Neural cell (in vitro differentiated cells): ENCODE data around the gene G6PC3. TPM values are rescaled to one million over a fixed set of nuclear protein-coding genes. Genes with fewer than 3 reads are reported as not detected.

Experiments used
- H2AFZ ChIP-seq: fragments of 200-600, 300-800 bp; sonication (generic), shearing (Covaris generic); 2 replicates; pipeline ENCODE4 v1.6.0; 2014; ENCODE audit warnings: low read depth, mild to moderate bottlenecking, antibody characterized with exemption, low read length, moderate library complexity
- H3F3A ChIP-seq: fragments of 200-600 bp; shearing (Covaris generic); 2 replicates; pipeline ENCODE4 v1.6.1; 2016; ENCODE audit warnings: mild to moderate bottlenecking, moderate library complexity, mixed read lengths, antibody characterized with exemption, low read length; ENCODE audit not compliant: insufficient read depth, poor library complexity, severe bottlenecking
- H3K27ac ChIP-seq: fragments of 200-600, 300-800 bp; sonication (generic), shearing (Covaris generic); 2 replicates; pipeline ENCODE4 v1.5.1; 2014; ENCODE audit warnings: mild to moderate bottlenecking, low read length, moderate library complexity
- H3K27me3 ChIP-seq: fragments of 300-800, 200-600 bp; sonication (generic), shearing (Covaris generic); 2 replicates; pipeline ENCODE4 v1.6.0; 2014; ENCODE audit warnings: mild to moderate bottlenecking, low read depth, low read length, moderate library complexity; ENCODE audit not compliant: insufficient read depth
- H3K36me3 ChIP-seq: fragments of 300-800, 200-600 bp; sonication (generic), shearing (Covaris generic); 2 replicates; pipeline ENCODE4 v1.5.1; 2014; ENCODE audit warnings: mild to moderate bottlenecking, antibody characterized with exemption, low read length, moderate library complexity; ENCODE audit not compliant: insufficient read depth
- H3K4me2 ChIP-seq: fragments of 300-800, 200-600 bp; sonication (generic), shearing (Covaris generic); 2 replicates; pipeline ENCODE4 v1.6.0; 2014; ENCODE audit warnings: mild to moderate bottlenecking, low read length
- H3K4me3 ChIP-seq: fragments of 300-800, 200-600 bp; sonication (generic), shearing (Covaris generic); 2 replicates; pipeline ENCODE4 v1.5.1; 2014; ENCODE audit warnings: mild to moderate bottlenecking, low read length, moderate library complexity
- H3K79me2 ChIP-seq: fragments of 200-600 bp; shearing (Covaris generic); replicated peaks from 2 replicates; pipeline ENCODE4 v1.6.0; 2014; ENCODE audit warnings: mild to moderate bottlenecking, low read length, moderate library complexity; ENCODE audit not compliant: insufficient read depth
- H3K9ac ChIP-seq: fragments of 300-800, 200-600 bp; sonication (generic), shearing (Covaris generic); 2 replicates; pipeline ENCODE4 v1.6.1; 2016; ENCODE audit warnings: mild to moderate bottlenecking, low read length, mixed read lengths
- H3K9me2 ChIP-seq: fragments of 200-600 bp; shearing (Covaris generic); 2 replicates; pipeline ENCODE4 v1.6.1; 2016; ENCODE audit warnings: mild to moderate bottlenecking, low read length, mixed read lengths; ENCODE audit not compliant: insufficient read depth
- H3K9me3 ChIP-seq: fragments of 200-600, 300-800 bp; sonication (generic), shearing (Covaris generic); 2 replicates; pipeline ENCODE4 v1.6.1; 2016; ENCODE audit warnings: mild to moderate bottlenecking, mixed run types, low read length, moderate library complexity, mixed read lengths
- H4K20me1 ChIP-seq: fragments of 200-600 bp; shearing (Covaris generic); 2 replicates; pipeline ENCODE4 v1.6.1; 2016; ENCODE audit warnings: mild to moderate bottlenecking, mixed run types; ENCODE audit not compliant: insufficient read depth
- EP300 ChIP-seq: fragments of 450-650 bp; conservative IDR thresholded peaks from 2 replicates; pipeline ENCODE4 v1.6.1; 2014; ENCODE audit warnings: antibody characterized with exemption, mild to moderate bottlenecking, moderate library complexity; ENCODE audit not compliant: poor library complexity, severe bottlenecking
- EZH2 ChIP-seq: fragments of 200-600, 300-800 bp; shearing (Covaris generic), sonication (generic); IDR thresholded peaks from 2 replicates; pipeline ENCODE4 v1.6.1; 2014; ENCODE audit warnings: antibody characterized with exemption, low read length, borderline replicate concordance, mild to moderate bottlenecking; ENCODE audit not compliant: insufficient read depth, poor library complexity, severe bottlenecking
- MXI1 ChIP-seq: fragments of 450-650 bp; conservative IDR thresholded peaks from 2 replicates; pipeline ENCODE4 v1.6.1; 2014; ENCODE audit warnings: antibody characterized with exemption, mild to moderate bottlenecking; ENCODE audit not compliant: poor library complexity, severe bottlenecking
- POLR2AphosphoS5 ChIP-seq: IDR thresholded peaks from 2 replicates; pipeline ENCODE4 v1.6.1; 2012
- SMC3 ChIP-seq: fragments of 450-650 bp; conservative IDR thresholded peaks from 2 replicates; pipeline ENCODE4 v1.6.1; 2014; ENCODE audit warnings: antibody characterized with exemption, mild to moderate bottlenecking, moderate library complexity; ENCODE audit not compliant: poor library complexity
- TAF1 ChIP-seq: IDR thresholded peaks from 2 replicates; pipeline ENCODE4 v1.6.1; 2012; ENCODE audit warnings: low read depth
- polyA plus RNA-seq: library from polyadenylated mRNA; depleted of rRNA; stranded (reverse); fragments of >200 nt; gene quantifications from 2 replicates; pipeline ENCODE4 v1.2.3, GENCODE V29; 2014
- TF ChIP-seq, protein P1 (sequence below): fragments of 450-650 bp; IDR thresholded peaks from 2 replicates; pipeline ENCODE4 v1.5.1; 2014; ENCODE audit warnings: antibody characterized with exemption, mild to moderate bottlenecking, moderate library complexity; ENCODE audit not compliant: poor library complexity, severe bottlenecking
- TF ChIP-seq, protein P2 (sequence below): IDR thresholded peaks from 2 replicates; pipeline ENCODE4 v1.6.1; 2012; ENCODE audit warnings: borderline replicate concordance

Gene G6PC3
- polyA plus RNA-seq, 1 donor from 2014 or later = 10.8 TPM

DNA sequence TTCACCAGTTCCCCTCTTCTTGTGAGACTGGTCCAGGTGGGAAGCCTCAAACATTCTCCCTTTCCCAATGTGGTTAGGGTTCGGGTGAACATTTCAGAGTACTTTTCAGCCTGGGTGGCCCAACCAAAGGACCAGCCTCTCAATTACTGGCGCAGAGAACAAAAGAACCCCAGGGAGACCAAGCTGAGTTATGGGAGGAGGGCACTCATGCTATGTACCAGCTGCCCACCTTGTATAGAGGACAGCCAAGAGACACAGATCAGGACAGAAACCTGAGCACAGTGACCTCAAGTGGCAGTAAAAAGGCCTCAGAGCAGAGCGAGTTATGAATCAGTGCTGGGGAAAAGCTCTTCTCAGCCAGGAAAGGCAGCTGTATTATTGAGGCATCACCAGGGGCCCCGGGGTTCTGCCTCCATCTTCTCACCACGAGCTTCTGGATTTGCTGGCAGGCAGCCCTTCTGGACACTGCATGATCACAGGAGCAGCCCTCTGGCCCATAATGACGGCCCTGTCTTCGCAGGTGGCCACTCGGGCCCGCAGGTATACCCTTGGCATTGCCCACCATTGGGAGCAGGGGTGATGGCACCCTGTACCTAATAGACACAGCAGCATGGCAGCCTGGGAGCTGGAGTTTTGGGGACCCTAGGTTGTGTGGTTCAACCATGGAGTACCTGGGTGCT is 3.8 kb downstream of the G6PC3 start:
- Histone ChIP-seq H3K4me2 (no peak overlapping the region), H3K27ac (no peak overlapping the region), H3K9me3 (no peaks in the 10 kb centered on the region), H2AFZ (no peak overlapping the region), H4K20me1 (no peaks in the 10 kb centered on the region), H3K27me3 (no peaks in the 10 kb centered on the region), H3K4me3 (no peak overlapping the region), H3F3A (no peaks in the 10 kb centered on the region), H3K36me3 (no peaks in the 10 kb centered on the region), H3K9me2 (no peaks in the 10 kb centered on the region), H3K79me2 (peaks cover 15% of the 10 kb centered on the region), H3K9ac (no peak overlapping the region)
- TF ChIP-seq TAF1 (no peak), POLR2AphosphoS5 (no peak), MXI1 (no peak), EZH2 (no peak), SMC3 (no peak)
- TF ChIP-seq, protein P1, sequence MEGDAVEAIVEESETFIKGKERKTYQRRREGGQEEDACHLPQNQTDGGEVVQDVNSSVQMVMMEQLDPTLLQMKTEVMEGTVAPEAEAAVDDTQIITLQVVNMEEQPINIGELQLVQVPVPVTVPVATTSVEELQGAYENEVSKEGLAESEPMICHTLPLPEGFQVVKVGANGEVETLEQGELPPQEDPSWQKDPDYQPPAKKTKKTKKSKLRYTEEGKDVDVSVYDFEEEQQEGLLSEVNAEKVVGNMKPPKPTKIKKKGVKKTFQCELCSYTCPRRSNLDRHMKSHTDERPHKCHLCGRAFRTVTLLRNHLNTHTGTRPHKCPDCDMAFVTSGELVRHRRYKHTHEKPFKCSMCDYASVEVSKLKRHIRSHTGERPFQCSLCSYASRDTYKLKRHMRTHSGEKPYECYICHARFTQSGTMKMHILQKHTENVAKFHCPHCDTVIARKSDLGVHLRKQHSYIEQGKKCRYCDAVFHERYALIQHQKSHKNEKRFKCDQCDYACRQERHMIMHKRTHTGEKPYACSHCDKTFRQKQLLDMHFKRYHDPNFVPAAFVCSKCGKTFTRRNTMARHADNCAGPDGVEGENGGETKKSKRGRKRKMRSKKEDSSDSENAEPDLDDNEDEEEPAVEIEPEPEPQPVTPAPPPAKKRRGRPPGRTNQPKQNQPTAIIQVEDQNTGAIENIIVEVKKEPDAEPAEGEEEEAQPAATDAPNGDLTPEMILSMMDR = no peak

DNA sequence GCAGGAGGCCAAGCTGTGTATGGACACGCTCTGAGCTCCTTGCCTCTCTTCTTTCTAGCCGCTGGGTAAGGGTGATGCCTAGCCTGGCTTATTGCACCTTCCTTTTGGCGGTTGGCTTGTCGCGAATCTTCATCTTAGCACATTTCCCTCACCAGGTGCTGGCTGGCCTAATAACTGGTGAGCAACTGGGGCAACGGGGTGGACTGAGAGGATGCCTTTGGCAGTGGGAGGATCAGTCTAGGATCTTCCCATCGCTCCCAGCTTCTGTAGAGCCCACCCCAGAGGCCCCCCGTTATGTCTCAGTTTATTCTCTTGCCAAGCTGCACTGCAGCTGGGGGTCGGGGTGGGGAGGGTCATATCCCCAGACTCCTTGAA is 4.4 kb downstream of the G6PC3 start:
- Histone ChIP-seq H3K27ac (no peak overlapping the region), H4K20me1 (no peaks in the 10 kb centered on the region), H3K9me3 (no peaks in the 10 kb centered on the region), H3K36me3 (no peaks in the 10 kb centered on the region), H3K79me2 (peaks cover 15% of the 10 kb centered on the region), H3K9ac (no peak overlapping the region), H3K4me2 (no peak overlapping the region), H3K27me3 (no peaks in the 10 kb centered on the region), H3K9me2 (no peaks in the 10 kb centered on the region), H2AFZ (no peak overlapping the region), H3F3A (no peaks in the 10 kb centered on the region), H3K4me3 (no peak overlapping the region)
- TF ChIP-seq, protein P1 = no peak
- TF ChIP-seq, protein P2, sequence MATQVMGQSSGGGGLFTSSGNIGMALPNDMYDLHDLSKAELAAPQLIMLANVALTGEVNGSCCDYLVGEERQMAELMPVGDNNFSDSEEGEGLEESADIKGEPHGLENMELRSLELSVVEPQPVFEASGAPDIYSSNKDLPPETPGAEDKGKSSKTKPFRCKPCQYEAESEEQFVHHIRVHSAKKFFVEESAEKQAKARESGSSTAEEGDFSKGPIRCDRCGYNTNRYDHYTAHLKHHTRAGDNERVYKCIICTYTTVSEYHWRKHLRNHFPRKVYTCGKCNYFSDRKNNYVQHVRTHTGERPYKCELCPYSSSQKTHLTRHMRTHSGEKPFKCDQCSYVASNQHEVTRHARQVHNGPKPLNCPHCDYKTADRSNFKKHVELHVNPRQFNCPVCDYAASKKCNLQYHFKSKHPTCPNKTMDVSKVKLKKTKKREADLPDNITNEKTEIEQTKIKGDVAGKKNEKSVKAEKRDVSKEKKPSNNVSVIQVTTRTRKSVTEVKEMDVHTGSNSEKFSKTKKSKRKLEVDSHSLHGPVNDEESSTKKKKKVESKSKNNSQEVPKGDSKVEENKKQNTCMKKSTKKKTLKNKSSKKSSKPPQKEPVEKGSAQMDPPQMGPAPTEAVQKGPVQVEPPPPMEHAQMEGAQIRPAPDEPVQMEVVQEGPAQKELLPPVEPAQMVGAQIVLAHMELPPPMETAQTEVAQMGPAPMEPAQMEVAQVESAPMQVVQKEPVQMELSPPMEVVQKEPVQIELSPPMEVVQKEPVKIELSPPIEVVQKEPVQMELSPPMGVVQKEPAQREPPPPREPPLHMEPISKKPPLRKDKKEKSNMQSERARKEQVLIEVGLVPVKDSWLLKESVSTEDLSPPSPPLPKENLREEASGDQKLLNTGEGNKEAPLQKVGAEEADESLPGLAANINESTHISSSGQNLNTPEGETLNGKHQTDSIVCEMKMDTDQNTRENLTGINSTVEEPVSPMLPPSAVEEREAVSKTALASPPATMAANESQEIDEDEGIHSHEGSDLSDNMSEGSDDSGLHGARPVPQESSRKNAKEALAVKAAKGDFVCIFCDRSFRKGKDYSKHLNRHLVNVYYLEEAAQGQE = no peak
- TF ChIP-seq TAF1 (no peak), EP300 (no peak), MXI1 (no peak)
